T-helper 1 cell treated with Interleukin-12 subunit alpha and Interleukin-12 subunit beta and Interleukin-4 antibody, amounts not matched to agents 30 μg/mL and 1 μg/mL, for 36 hours (primary cell): ENCODE data around the gene XPNPEP1.

ENCODE experiments used
- H3K27ac Mint-ChIP-seq: one replicate; pipeline ENCODE4 v1.8.0; 2021; ENCODE audit warnings: mild to moderate bottlenecking, mixed read lengths
- H3K27me3 Mint-ChIP-seq: one replicate; pipeline ENCODE4 v1.8.0; 2021; ENCODE audit warnings: low read depth, mixed read lengths
- H3K36me3 Mint-ChIP-seq: one replicate; pipeline ENCODE4 v1.8.0; 2021; ENCODE audit warnings: low read depth, mixed read lengths
- H3K4me1 Mint-ChIP-seq: one replicate; pipeline ENCODE4 v1.8.0; 2021; ENCODE audit warnings: low read depth, mixed read lengths
- H3K4me3 Mint-ChIP-seq: one replicate; pipeline ENCODE4 v1.8.0; 2021; ENCODE audit warnings: mild to moderate bottlenecking, moderate library complexity, mixed read lengths
- H3K9me3 Mint-ChIP-seq: one replicate; pipeline ENCODE4 v1.8.0; 2021; ENCODE audit warnings: mixed read lengths

Gene XPNPEP1

GRCh38 chr10:109862041-109862440 lies 61.3 kb downstream of the XPNPEP1 start:
- Mint-ChIP-seq H3K36me3 (peaks cover 37% of the 10 kb centered on the region), H3K4me3 (no peak overlapping the region), H3K4me1 (no peaks in the 10 kb centered on the region), H3K27ac (no peak overlapping the region), H3K9me3 (peaks cover 13% of the 10 kb centered on the region), H3K27me3 (no peaks in the 10 kb centered on the region)

- Mint-ChIP-seq H3K27ac (no peak overlapping the region), H3K4me1 (no peaks in the 10 kb centered on the region), H3K4me3 (no peak overlapping the region), H3K9me3 (peaks cover 13% of the 10 kb centered on the region), H3K36me3 (peaks cover 37% of the 10 kb centered on the region), H3K27me3 (no peaks in the 10 kb centered on the region)
These were observed 62.2 kb downstream of the XPNPEP1 start for GRCh38 chr10:109861081-109861480.

GRCh38 chr10:109859221-109859620 lies 64.1 kb downstream of the XPNPEP1 start:
- no peak overlapping the region for H3K27ac Mint-ChIP-seq
- H3K27me3 Mint-ChIP-seq: no peaks in the 10 kb centered on the region
- no peak overlapping the region for H3K4me3 Mint-ChIP-seq
- H3K4me1 Mint-ChIP-seq: no peaks in the 10 kb centered on the region
- peaks cover 13% of the 10 kb centered on the region for H3K9me3 Mint-ChIP-seq
- peaks cover 21% of the 10 kb centered on the region for H3K36me3 Mint-ChIP-seq

- H3K27ac Mint-ChIP-seq: no peak overlapping the region
- H3K4me1 Mint-ChIP-seq: peaks cover 13% of the 10 kb centered on the region
- no peaks in the 10 kb centered on the region for H3K9me3 Mint-ChIP-seq
- H3K4me3 Mint-ChIP-seq: no peak overlapping the region
- H3K36me3 Mint-ChIP-seq: peaks cover 3% of the 10 kb centered on the region
- no peaks in the 10 kb centered on the region for H3K27me3 Mint-ChIP-seq
These were observed 67.6 kb downstream of the XPNPEP1 start for GRCh38 chr10:109855746-109856145.

- Mint-ChIP-seq H3K27ac (no peak overlapping the region), H3K9me3 (no peaks in the 10 kb centered on the region)
These were observed 69.4 kb downstream of the XPNPEP1 start for GRCh38 chr10:109853921-109854320.

GRCh38 chr10:109852475-109853037 lies 70.8 kb downstream of the XPNPEP1 start:
- Mint-ChIP-seq H3K4me1 (peaks cover 13% of the 10 kb centered on the region), H3K36me3 (no peaks in the 10 kb centered on the region), H3K4me3 (no peak overlapping the region), H3K9me3 (no peaks in the 10 kb centered on the region), H3K27me3 (peaks cover 4% of the 10 kb centered on the region), H3K27ac (no peak overlapping the region)

More at GRCh38 chr10:109853921-109854320, 69.4 kb downstream of the XPNPEP1 start:
- no peaks in the 10 kb centered on the region for H3K36me3 Mint-ChIP-seq
- H3K4me1 Mint-ChIP-seq: peaks cover 13% of the 10 kb centered on the region
- no peak overlapping the region for H3K4me3 Mint-ChIP-seq
- H3K27me3 Mint-ChIP-seq: no peaks in the 10 kb centered on the region

GRCh38 chr10:109851616-109852474 lies 71.5 kb downstream of the XPNPEP1 start:
- H3K27me3 Mint-ChIP-seq: peaks cover 4% of the 10 kb centered on the region
- no peaks in the 10 kb centered on the region for H3K9me3 Mint-ChIP-seq
- peaks cover 13% of the 10 kb centered on the region for H3K4me1 Mint-ChIP-seq
- no peak overlapping the region for H3K27ac Mint-ChIP-seq
- no peaks in the 10 kb centered on the region for H3K36me3 Mint-ChIP-seq
- no peak overlapping the region for H3K4me3 Mint-ChIP-seq

- Mint-ChIP-seq H3K4me1 (peaks cover 3% of the 10 kb centered on the region), H3K9me3 (no peaks in the 10 kb centered on the region), H3K27me3 (peaks cover 12% of the 10 kb centered on the region), H3K4me3 (no peak overlapping the region), H3K27ac (no peak overlapping the region), H3K36me3 (no peaks in the 10 kb centered on the region)
These were observed 76.5 kb downstream of the XPNPEP1 start for GRCh38 chr10:109846832-109847231.

GRCh38 chr10:109845308-109845707 lies 78.0 kb downstream of the XPNPEP1 start:
- Mint-ChIP-seq H3K9me3 (no peaks in the 10 kb centered on the region), H3K27me3 (peaks cover 15% of the 10 kb centered on the region)

GRCh38 chr10:109838592-109839244 lies 84.6 kb downstream of the XPNPEP1 start:
- Mint-ChIP-seq H3K27ac (no peak overlapping the region), H3K4me3 (no peak overlapping the region), H3K36me3 (no peaks in the 10 kb centered on the region), H3K4me1 (no peaks in the 10 kb centered on the region), H3K9me3 (no peaks in the 10 kb centered on the region), H3K27me3 (peaks cover 5% of the 10 kb centered on the region)

More at GRCh38 chr10:109845308-109845707, 78.0 kb downstream of the XPNPEP1 start:
- H3K36me3 Mint-ChIP-seq: no peaks in the 10 kb centered on the region
- H3K27ac Mint-ChIP-seq: no peak overlapping the region
- H3K4me1 Mint-ChIP-seq: no peaks in the 10 kb centered on the region
- no peak overlapping the region for H3K4me3 Mint-ChIP-seq

GRCh38 chr10:109837384-109837783 lies 85.9 kb downstream of the XPNPEP1 start:
- no peak overlapping the region for H3K27ac Mint-ChIP-seq
- H3K4me1 Mint-ChIP-seq: no peaks in the 10 kb centered on the region
- H3K27me3 Mint-ChIP-seq: peaks cover 4% of the 10 kb centered on the region
- peaks cover under 1% of the 10 kb centered on the region for H3K9me3 Mint-ChIP-seq
- no peaks in the 10 kb centered on the region for H3K36me3 Mint-ChIP-seq
- H3K4me3 Mint-ChIP-seq: no peak overlapping the region

GRCh38 chr10:109835257-109835656 lies 88.1 kb downstream of the XPNPEP1 start:
- H3K4me3 Mint-ChIP-seq: no peak overlapping the region
- H3K4me1 Mint-ChIP-seq: no peaks in the 10 kb centered on the region
- H3K9me3 Mint-ChIP-seq: peaks cover 7% of the 10 kb centered on the region
- no peak overlapping the region for H3K27ac Mint-ChIP-seq
- H3K36me3 Mint-ChIP-seq: no peaks in the 10 kb centered on the region
- H3K27me3 Mint-ChIP-seq: no peaks in the 10 kb centered on the region

- Mint-ChIP-seq H3K27me3 (no peaks in the 10 kb centered on the region), H3K36me3 (no peaks in the 10 kb centered on the region), H3K9me3 (peaks cover 7% of the 10 kb centered on the region), H3K27ac (no peak overlapping the region), H3K4me1 (no peaks in the 10 kb centered on the region), H3K4me3 (no peak overlapping the region)
These were observed 91.5 kb downstream of the XPNPEP1 start for GRCh38 chr10:109831846-109832245.

GRCh38 chr10:109824206-109824605 lies 99.1 kb downstream of the XPNPEP1 start:
- Mint-ChIP-seq H3K9me3 (peaks cover 4% of the 10 kb centered on the region), H3K27ac (no peak overlapping the region), H3K4me1 (no peaks in the 10 kb centered on the region), H3K4me3 (no peak overlapping the region), H3K27me3 (no peaks in the 10 kb centered on the region), H3K36me3 (no peaks in the 10 kb centered on the region)

- no peak overlapping the region for H3K4me3 Mint-ChIP-seq
- no peaks in the 10 kb centered on the region for H3K4me1 Mint-ChIP-seq
- no peak overlapping the region for H3K27ac Mint-ChIP-seq
- no peaks in the 10 kb centered on the region for H3K36me3 Mint-ChIP-seq
- H3K27me3 Mint-ChIP-seq: no peaks in the 10 kb centered on the region
- peaks cover 4% of the 10 kb centered on the region for H3K9me3 Mint-ChIP-seq
These were observed 100.1 kb downstream of the XPNPEP1 start for GRCh38 chr10:109823196-109823595.
